IPS-20b (cell line): Measurements from ENCODE around the gene ZDBF2.
"Not testable (repeated sequence)": the region's sequence is repeated elsewhere in the genome, so short reads cannot be mapped to it uniquely, and the experiment has no call there.

Source experiments
- H3K27ac ChIP-seq: one replicate; pipeline ENCODE4 v1.5.1; 2013; ENCODE audit warnings: low read length
- H3K27me3 ChIP-seq: 2 replicates; pipeline ENCODE4 v1.6.1; 2013; ENCODE audit warnings: mild to moderate bottlenecking, low read length, inconsistent platforms; ENCODE audit not compliant: insufficient read depth
- H3K36me3 ChIP-seq: 2 replicates; pipeline ENCODE4 v1.6.1; 2013; ENCODE audit warnings: low read depth, mild to moderate bottlenecking, inconsistent platforms, low read length, moderate library complexity; ENCODE audit not compliant: insufficient read depth
- H3K4me1 ChIP-seq: 2 replicates; pipeline ENCODE4 v1.6.1; 2013; ENCODE audit warnings: mild to moderate bottlenecking, control low read depth, inconsistent platforms, low read length, moderate library complexity; ENCODE audit not compliant: insufficient read depth
- H3K4me3 ChIP-seq: 2 replicates; pipeline ENCODE4 v1.5.1; 2013; ENCODE audit warnings: mild to moderate bottlenecking, low read length, inconsistent platforms
- H3K9ac ChIP-seq: 2 replicates; pipeline ENCODE4 v1.6.1; 2013; ENCODE audit warnings: low read depth, mild to moderate bottlenecking, inconsistent platforms, low read length, moderate library complexity
- H3K9me3 ChIP-seq: 2 replicates; pipeline ENCODE4 v1.6.1; 2013; ENCODE audit warnings: mild to moderate bottlenecking, low read depth, low read length, inconsistent platforms; ENCODE audit not compliant: insufficient read depth

The ZDBF2 gene

GRCh38 chr2:206341396-206341795, 66.9 kb downstream of the ZDBF2 start:
- no peak overlapping the region for H3K27ac ChIP-seq
- H3K9me3 ChIP-seq: peaks cover 10% of the 10 kb centered on the region; the same call in 1 of the 2 replicates
- no peaks in the 10 kb centered on the region for H3K27me3 ChIP-seq
- H3K36me3 ChIP-seq: no peaks in the 10 kb centered on the region
- H3K4me1 ChIP-seq: no peaks in the 10 kb centered on the region
- H3K9ac ChIP-seq: no peak overlapping the region
- H3K4me3 ChIP-seq: no peak overlapping the region

DNA sequence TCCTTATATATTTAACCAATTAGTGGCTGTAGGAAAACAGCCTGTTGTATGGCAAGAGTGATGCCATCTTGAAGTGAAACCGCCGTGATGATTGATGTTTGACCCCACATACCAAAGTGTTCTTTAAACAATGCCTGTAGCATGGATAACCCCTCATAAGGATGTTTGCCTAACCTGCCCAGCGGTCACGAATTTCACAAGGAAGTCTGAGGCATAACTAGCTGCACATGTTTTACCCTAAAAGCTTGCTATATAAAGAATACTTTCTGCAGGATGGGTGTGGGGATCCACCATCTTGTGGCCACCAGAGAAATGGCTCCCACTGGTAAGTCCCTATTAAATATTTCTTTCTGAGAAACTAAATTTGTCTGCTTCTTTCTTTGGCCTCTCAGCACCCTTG, 68.7 kb downstream of the ZDBF2 start:
- no peaks in the 10 kb centered on the region for H3K36me3 ChIP-seq
- H3K4me3 ChIP-seq: no peak overlapping the region
- H3K4me1 ChIP-seq: no peaks in the 10 kb centered on the region
- H3K9ac ChIP-seq: no peak overlapping the region
- H3K27me3 ChIP-seq: no peaks in the 10 kb centered on the region
- H3K27ac ChIP-seq: no peak overlapping the region
- H3K9me3 ChIP-seq: peaks cover 10% of the 10 kb centered on the region; the same call in 1 of the 2 replicates

DNA sequence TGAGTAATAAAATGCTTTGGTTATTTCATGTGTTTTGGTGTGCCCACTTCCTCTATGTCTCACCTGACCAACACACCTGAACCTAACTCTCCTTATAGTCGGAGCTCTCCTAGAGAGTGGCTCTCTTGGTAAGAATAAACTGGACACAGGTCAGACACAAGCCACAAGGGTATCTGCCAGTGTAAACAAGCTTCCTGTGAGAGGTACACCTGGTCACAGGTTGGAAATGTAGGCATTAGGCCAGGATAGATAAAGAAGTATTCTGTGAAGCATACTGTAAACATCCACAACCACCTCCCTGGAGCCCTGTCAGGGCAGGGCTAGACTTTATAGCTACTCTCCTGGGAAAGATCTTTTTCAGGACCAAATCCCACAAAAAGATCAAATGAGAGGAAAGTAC, 69.4 kb downstream of the ZDBF2 start:
- Histone ChIP-seq H3K4me1 (no peaks in the 10 kb centered on the region), H3K4me3 (no peak overlapping the region), H3K27ac (no peak overlapping the region), H3K27me3 (no peaks in the 10 kb centered on the region), H3K36me3 (no peaks in the 10 kb centered on the region), H3K9me3 (peaks cover 11% of the 10 kb centered on the region; the same call in 1 of the 2 replicates), H3K9ac (no peak overlapping the region)

- Histone ChIP-seq H3K27me3 (no peaks in the 10 kb centered on the region), H3K4me3 (no peak overlapping the region), H3K27ac (no peak overlapping the region), H3K9me3 (peaks cover 26% of the 10 kb centered on the region), H3K36me3 (no peaks in the 10 kb centered on the region), H3K4me1 (no peaks in the 10 kb centered on the region), H3K9ac (no peak overlapping the region)
These were observed 71.1 kb downstream of the ZDBF2 start for GRCh38 chr2:206345606-206346005.

DNA sequence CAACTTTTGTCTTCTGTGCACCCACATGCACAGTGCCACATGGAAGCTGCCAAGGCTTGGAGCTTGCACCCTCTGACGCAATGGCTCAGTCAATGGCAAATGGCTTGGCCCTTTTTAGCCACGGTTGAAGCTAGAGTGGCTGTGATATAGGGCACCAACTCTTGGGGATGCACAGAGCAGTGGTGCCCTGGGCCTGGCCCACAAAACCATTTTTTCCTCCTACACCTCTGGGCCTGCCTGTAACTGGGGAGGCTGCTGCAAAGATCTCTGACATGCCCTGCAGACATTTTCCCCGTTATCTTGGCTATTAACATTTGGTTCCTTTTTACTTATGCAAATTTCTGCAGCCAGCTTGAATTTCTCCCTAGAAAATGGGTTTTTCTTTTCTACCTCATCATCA, 74.9 kb downstream of the ZDBF2 start:
- no peak overlapping the region for H3K27ac ChIP-seq
- no peaks in the 10 kb centered on the region for H3K27me3 ChIP-seq
- H3K36me3 ChIP-seq: no peaks in the 10 kb centered on the region
- no peak overlapping the region for H3K4me3 ChIP-seq
- no peak overlapping the region for H3K9ac ChIP-seq
- peaks cover 24% of the 10 kb centered on the region for H3K9me3 ChIP-seq
- H3K4me1 ChIP-seq: no peaks in the 10 kb centered on the region

DNA sequence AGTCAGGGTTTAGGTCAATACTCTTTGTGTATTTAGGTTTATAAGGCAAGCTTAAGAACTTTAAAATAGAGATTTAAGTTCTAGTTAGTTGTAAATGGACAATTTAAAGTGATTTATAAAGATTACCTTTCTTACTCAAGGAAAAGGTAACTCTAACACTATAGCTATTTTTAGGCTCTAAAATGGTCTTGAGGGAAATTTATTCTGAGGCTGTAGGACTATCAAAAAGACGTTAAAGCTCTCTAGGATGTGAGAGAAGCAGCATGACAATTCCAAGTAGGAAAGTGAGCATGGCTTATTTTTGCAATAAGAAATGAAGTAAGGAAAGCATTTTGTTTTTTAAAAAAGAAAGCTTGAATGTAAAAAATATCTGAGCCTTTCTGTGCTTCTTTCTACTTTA, 78.1 kb downstream of the ZDBF2 start:
- no peaks in the 10 kb centered on the region for H3K4me1 ChIP-seq
- H3K4me3 ChIP-seq: no peak overlapping the region
- H3K9ac ChIP-seq: no peak overlapping the region

GRCh38 chr2:206353685-206354084, 79.2 kb downstream of the ZDBF2 start:
- Histone ChIP-seq H3K27me3 (no peaks in the 10 kb centered on the region), H3K4me3 (no peak overlapping the region), H3K9me3 (peaks cover 26% of the 10 kb centered on the region), H3K27ac (no peak overlapping the region), H3K4me1 (no peaks in the 10 kb centered on the region), H3K9ac (no peak overlapping the region), H3K36me3 (no peaks in the 10 kb centered on the region)

More for the DNA sequence above, 78.1 kb downstream of the ZDBF2 start:
- Histone ChIP-seq H3K27me3 (no peaks in the 10 kb centered on the region), H3K27ac (no peak overlapping the region), H3K36me3 (no peaks in the 10 kb centered on the region), H3K9me3 (peaks cover 16% of the 10 kb centered on the region)

DNA sequence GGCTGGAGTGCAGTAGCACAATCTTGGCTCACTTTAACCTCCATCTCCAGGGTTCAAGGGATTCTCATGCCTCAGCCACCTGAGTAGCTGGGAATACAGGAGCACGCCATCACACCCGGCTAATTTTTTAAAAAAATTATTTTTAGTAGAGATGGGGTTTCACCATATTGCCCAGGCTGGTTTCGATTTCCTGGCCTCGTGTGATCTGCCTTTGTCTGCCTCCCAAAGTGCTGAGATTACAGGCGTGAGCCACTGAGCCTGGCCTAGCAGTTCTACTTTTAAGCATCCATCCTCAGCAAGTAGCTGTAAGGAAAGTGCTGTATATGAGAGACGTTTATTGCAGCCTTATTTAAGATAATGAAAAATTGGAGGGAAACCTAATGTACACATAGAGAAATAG, 79.7 kb downstream of the ZDBF2 start:
- Histone ChIP-seq H3K36me3 (no peaks in the 10 kb centered on the region), H3K4me3 (no peak overlapping the region), H3K4me1 (no peaks in the 10 kb centered on the region), H3K9me3 (peaks cover 25% of the 10 kb centered on the region), H3K27me3 (no peaks in the 10 kb centered on the region), H3K9ac (no peak overlapping the region), H3K27ac (no peak overlapping the region)

DNA sequence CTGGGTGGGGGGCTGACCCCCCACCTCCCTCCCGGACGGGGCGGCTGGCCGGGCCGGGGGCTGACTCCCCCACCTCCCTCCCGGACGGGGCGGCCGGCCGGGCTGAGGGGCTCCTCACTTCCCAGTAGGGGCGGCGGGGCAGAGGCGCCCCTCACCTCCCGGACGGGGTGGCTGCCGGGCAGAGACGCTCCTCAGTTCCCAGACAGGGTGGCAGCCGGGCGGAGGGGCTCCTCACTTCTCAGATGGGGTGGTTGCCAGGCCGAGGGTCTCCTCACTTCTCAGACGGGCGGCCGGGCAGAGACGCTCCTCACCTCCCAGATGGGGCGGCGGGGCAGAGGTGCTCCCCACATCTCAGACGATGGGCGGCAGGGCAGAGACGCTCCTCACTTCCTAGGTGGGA, 82.4 kb downstream of the ZDBF2 start:
- H3K27me3 ChIP-seq, H3K27ac ChIP-seq, H3K4me1 ChIP-seq, H3K4me3 ChIP-seq, H3K36me3 ChIP-seq, H3K9ac ChIP-seq: not testable (repeated sequence)
- peaks cover 13% of the 10 kb centered on the region for H3K9me3 ChIP-seq

DNA sequence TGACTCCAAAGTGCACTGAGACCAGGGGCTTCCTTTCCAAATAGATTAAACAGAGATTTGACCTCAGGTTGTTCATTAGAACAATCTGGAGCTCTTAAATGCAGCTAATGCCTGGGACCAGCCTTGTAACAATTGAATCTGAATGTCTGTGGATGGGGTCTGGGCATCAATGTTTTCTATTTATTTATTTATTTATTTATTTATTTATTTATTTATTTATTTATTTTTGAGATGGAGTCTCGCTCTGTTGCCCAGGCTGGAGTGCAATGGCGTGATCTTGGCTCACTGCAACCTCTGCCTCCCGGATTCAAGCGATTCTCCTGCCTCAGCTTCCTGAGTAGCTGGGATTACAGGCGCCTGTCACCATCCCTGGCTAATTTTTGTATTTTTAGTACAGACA, 86.4 kb downstream of the ZDBF2 start:
- peaks cover 13% of the 10 kb centered on the region for H3K9me3 ChIP-seq
- H3K4me3 ChIP-seq, H3K4me1 ChIP-seq, H3K9ac ChIP-seq, H3K27ac ChIP-seq, H3K27me3 ChIP-seq, H3K36me3 ChIP-seq: not testable (repeated sequence)

- H3K4me3 ChIP-seq: no peak overlapping the region
These were observed 87.1 kb downstream of the ZDBF2 start for GRCh38 chr2:206361407-206362045.

More at GRCh38 chr2:206361407-206362045, 87.1 kb downstream of the ZDBF2 start:
- no peaks in the 10 kb centered on the region for H3K4me1 ChIP-seq
- peaks cover 13% of the 10 kb centered on the region for H3K9me3 ChIP-seq
- no peak overlapping the region for H3K27ac ChIP-seq
- no peak overlapping the region for H3K9ac ChIP-seq
- H3K27me3 ChIP-seq: no peaks in the 10 kb centered on the region
- no peaks in the 10 kb centered on the region for H3K36me3 ChIP-seq
